GM19351 (cell line): ENCODE measurements around the gene ACTL9.

ENCODE experiments used
- ATAC-seq: cut with Tn5 transposase; IDR thresholded peaks from one replicate; pipeline ENCODE4 v1.9.1; 2021; ENCODE audit warnings: mild to moderate bottlenecking, moderate library complexity; ENCODE audit not compliant: unreplicated experiment

Gene ACTL9

DNA sequence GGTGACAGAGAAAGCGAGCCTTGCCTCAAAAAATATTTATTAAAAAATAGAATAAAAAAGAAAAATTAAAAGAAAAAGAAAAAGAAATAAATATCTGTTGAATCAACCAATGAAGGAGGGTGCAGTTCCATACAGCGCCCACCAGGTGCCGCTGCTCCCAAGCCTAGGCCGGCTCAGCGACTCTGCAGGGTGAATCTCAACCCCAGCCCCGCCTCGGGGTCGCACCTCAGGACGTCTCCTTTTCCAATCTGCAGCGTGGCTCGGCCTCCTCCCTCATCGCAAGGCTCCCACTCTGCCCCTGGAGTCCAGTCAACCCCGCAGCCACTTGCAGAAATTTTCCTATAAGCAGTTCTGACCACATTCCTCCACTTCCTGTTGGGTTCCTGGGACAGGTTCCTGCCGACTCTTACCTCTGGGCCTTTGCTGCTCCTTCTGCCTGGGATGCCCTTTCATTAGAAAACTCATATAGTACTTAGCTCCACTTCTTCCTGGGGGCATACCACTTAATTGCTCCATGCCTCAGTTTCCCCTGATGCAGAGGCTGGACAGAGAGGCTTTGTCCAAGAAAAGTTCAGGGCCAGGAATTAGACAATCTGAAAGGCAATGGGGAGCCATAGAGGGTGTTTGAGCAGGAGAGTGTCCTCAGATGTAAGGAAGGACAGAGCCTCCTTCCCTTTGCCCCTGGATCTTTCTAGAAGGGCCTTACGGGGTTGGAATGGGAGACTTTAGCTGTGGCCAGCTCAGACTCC is 43.8 kb downstream of the ACTL9 start:
- ATAC-seq = no peak

DNA sequence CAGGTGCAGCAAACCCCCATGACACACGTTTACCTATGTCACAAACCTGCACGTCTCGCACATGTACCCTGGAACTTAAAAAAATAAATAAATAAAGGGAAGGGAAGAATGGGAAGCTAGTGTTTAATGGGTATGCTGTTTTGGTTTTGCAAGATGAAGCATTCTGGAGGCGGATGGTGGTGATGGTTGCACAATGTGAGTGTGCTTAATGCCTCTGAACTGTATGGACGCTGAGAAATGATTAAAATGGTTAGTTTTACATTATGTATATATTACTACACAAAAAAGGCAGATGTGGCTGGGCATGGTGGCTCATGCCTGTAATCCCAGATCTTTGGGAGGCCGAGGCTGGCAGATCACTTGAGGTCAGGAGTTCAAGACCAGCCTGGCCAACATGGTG is 50.4 kb downstream of the ACTL9 start:
- ATAC-seq = no peak
